Neuron (in vitro differentiated cells): ENCODE results near the gene BMERB1.

Source experiments
- H2AFZ ChIP-seq: one replicate; pipeline ENCODE4 v1.6.1; 2013; ENCODE audit warnings: low read depth, mild to moderate bottlenecking, inconsistent platforms, low read length, moderate library complexity
- H3K27me3 ChIP-seq: one replicate; pipeline ENCODE4 v1.6.1; 2013; ENCODE audit warnings: low read length; ENCODE audit not compliant: insufficient read depth
- H3K36me3 ChIP-seq: one replicate; pipeline ENCODE4 v1.6.1; 2013; ENCODE audit warnings: low read length; ENCODE audit not compliant: insufficient read depth
- H3K4me1 ChIP-seq: one replicate; pipeline ENCODE4 v1.6.1; 2013; ENCODE audit warnings: low read length; ENCODE audit not compliant: insufficient read depth
- H3K4me3 ChIP-seq: 2 replicates; pipeline ENCODE4 v1.5.1; 2013; ENCODE audit warnings: mild to moderate bottlenecking, low read length, moderate library complexity
- H3K9me3 ChIP-seq: one replicate; pipeline ENCODE4 v1.6.1; 2013; ENCODE audit warnings: low read length

Gene BMERB1

GRCh38 chr16:15483857-15484256 lies 49.5 kb downstream of the BMERB1 start:
- peaks cover 16% of the 10 kb centered on the region for H3K4me1 ChIP-seq

GRCh38 chr16:15484662-15485061 lies 50.3 kb downstream of the BMERB1 start:
- H3K4me1 ChIP-seq: peaks cover 16% of the 10 kb centered on the region
- H3K36me3 ChIP-seq: no peaks in the 10 kb centered on the region
- H3K4me3 ChIP-seq: no peak overlapping the region
- H2AFZ ChIP-seq: no peak overlapping the region
- no peaks in the 10 kb centered on the region for H3K27me3 ChIP-seq
- no peaks in the 10 kb centered on the region for H3K9me3 ChIP-seq

More at GRCh38 chr16:15483857-15484256, 49.5 kb downstream of the BMERB1 start:
- Histone ChIP-seq H3K27me3 (no peaks in the 10 kb centered on the region), H3K36me3 (no peaks in the 10 kb centered on the region), H3K4me3 (no peak overlapping the region), H3K9me3 (no peaks in the 10 kb centered on the region), H2AFZ (no peak overlapping the region)

GRCh38 chr16:15485175-15485574 lies 50.8 kb downstream of the BMERB1 start:
- H3K9me3 ChIP-seq: no peaks in the 10 kb centered on the region
- H3K27me3 ChIP-seq: no peaks in the 10 kb centered on the region
- H3K36me3 ChIP-seq: no peaks in the 10 kb centered on the region
- H3K4me1 ChIP-seq: peaks cover 16% of the 10 kb centered on the region
- no peak overlapping the region for H2AFZ ChIP-seq
- H3K4me3 ChIP-seq: no peak overlapping the region

- Histone ChIP-seq H3K4me1 (peaks cover 16% of the 10 kb centered on the region), H3K4me3 (no peak overlapping the region), H2AFZ (no peak overlapping the region), H3K27me3 (no peaks in the 10 kb centered on the region), H3K9me3 (no peaks in the 10 kb centered on the region), H3K36me3 (no peaks in the 10 kb centered on the region)
These were observed 52.3 kb downstream of the BMERB1 start for GRCh38 chr16:15486661-15487060.

- no peak overlapping the region for H2AFZ ChIP-seq
- H3K9me3 ChIP-seq: no peaks in the 10 kb centered on the region
- no peaks in the 10 kb centered on the region for H3K36me3 ChIP-seq
- H3K27me3 ChIP-seq: no peaks in the 10 kb centered on the region
- peaks cover 16% of the 10 kb centered on the region for H3K4me1 ChIP-seq
- H3K4me3 ChIP-seq: no peak overlapping the region
These were observed 53.2 kb downstream of the BMERB1 start for GRCh38 chr16:15487336-15488284.

- no peak overlapping the region for H3K4me3 ChIP-seq
- no peaks in the 10 kb centered on the region for H3K9me3 ChIP-seq
- no peaks in the 10 kb centered on the region for H3K36me3 ChIP-seq
- H3K27me3 ChIP-seq: no peaks in the 10 kb centered on the region
- peaks cover 16% of the 10 kb centered on the region for H3K4me1 ChIP-seq
- no peak overlapping the region for H2AFZ ChIP-seq
These were observed 54.6 kb downstream of the BMERB1 start for GRCh38 chr16:15489016-15489415.

- Histone ChIP-seq H3K4me1 (peaks cover 16% of the 10 kb centered on the region), H2AFZ (no peak overlapping the region), H3K9me3 (no peaks in the 10 kb centered on the region), H3K36me3 (no peaks in the 10 kb centered on the region), H3K4me3 (no peak overlapping the region), H3K27me3 (no peaks in the 10 kb centered on the region)
These were observed 55.8 kb downstream of the BMERB1 start for GRCh38 chr16:15490123-15490711.

- Histone ChIP-seq H3K4me1 (peaks cover 16% of the 10 kb centered on the region), H3K4me3 (no peak overlapping the region), H3K27me3 (no peaks in the 10 kb centered on the region), H3K36me3 (no peaks in the 10 kb centered on the region), H2AFZ (no peak overlapping the region), H3K9me3 (peaks cover 4% of the 10 kb centered on the region)
These were observed 57.0 kb downstream of the BMERB1 start for GRCh38 chr16:15491411-15491810.

- no peaks in the 10 kb centered on the region for H3K36me3 ChIP-seq
- H2AFZ ChIP-seq: no peak overlapping the region
- no peaks in the 10 kb centered on the region for H3K27me3 ChIP-seq
- H3K4me1 ChIP-seq: peaks cover 12% of the 10 kb centered on the region
- H3K9me3 ChIP-seq: peaks cover 4% of the 10 kb centered on the region
- no peak overlapping the region for H3K4me3 ChIP-seq
These were observed 57.8 kb downstream of the BMERB1 start for GRCh38 chr16:15492091-15492740.

- Histone ChIP-seq H3K36me3 (no peaks in the 10 kb centered on the region), H3K4me1 (no peaks in the 10 kb centered on the region), H3K27me3 (no peaks in the 10 kb centered on the region), H3K4me3 (no peak overlapping the region), H2AFZ (no peak overlapping the region), H3K9me3 (peaks cover 4% of the 10 kb centered on the region)
These were observed 59.2 kb downstream of the BMERB1 start for GRCh38 chr16:15493466-15494180.

GRCh38 chr16:15494236-15494635 lies 59.8 kb downstream of the BMERB1 start:
- Histone ChIP-seq H2AFZ (no peak overlapping the region), H3K4me3 (no peak overlapping the region), H3K9me3 (peaks cover 4% of the 10 kb centered on the region), H3K4me1 (no peaks in the 10 kb centered on the region), H3K27me3 (no peaks in the 10 kb centered on the region), H3K36me3 (no peaks in the 10 kb centered on the region)

GRCh38 chr16:15495898-15496297 lies 61.5 kb downstream of the BMERB1 start:
- no peaks in the 10 kb centered on the region for H3K36me3 ChIP-seq
- H2AFZ ChIP-seq: no peak overlapping the region
- H3K4me1 ChIP-seq: no peaks in the 10 kb centered on the region
- no peaks in the 10 kb centered on the region for H3K27me3 ChIP-seq
- no peak overlapping the region for H3K4me3 ChIP-seq
- peaks cover 4% of the 10 kb centered on the region for H3K9me3 ChIP-seq
